Measurements from ENCODE around the gene ARID2.

Gene ARID2

DNA sequence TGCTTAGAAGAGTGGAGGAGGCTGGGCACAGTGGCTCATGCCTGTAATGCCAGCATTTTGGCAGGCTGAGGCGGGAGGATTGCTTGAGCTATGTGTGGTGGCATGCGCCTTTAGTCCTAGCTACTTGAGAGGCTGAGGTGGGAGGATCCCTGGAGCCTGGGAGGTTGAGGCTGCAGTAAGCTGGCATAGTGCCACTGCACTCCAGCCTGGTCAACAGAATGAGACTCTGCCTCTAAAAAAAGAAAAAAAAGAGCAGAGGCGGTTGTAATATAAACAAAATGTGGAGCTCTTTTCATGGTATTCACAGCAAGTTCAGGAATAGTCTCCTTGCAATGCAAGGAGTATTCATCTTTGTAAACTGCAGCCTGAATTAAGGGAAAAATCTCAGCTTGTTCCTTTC, 27.2 kb downstream of the ARID2 start:
- in situ Hi-C loops (cut with MboI; ENCODE audit: low sequenced_read_pairs), result no loop called here

- in situ Hi-C loops (cut with MboI; ENCODE audit: low sequenced_read_pairs), result no loop called here
Measured at GRCh38 chr12:45757172-45757571, 27.7 kb downstream of the ARID2 start.

DNA sequence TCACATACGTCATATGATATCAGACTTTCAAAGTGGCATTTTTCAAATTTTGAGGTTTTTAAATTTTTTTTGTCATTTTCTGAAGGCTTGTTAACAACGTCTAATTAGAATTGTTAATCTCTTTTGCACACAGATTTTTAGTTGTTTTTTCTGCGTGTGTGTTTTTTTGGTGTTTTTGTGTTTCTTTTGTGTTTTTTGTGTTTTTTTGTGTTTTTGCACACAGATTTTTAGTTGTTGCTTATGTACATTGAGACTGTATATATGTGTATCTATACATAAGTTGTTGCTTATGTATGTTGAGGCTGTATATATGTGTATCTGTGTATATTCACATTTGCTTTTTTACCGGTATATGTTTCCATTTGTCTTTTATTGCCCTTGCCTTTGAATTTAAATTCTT, 30.8 kb downstream of the ARID2 start:
- in situ Hi-C loops (cut with MboI; ENCODE audit: low sequenced_read_pairs), result no loop called here

DNA sequence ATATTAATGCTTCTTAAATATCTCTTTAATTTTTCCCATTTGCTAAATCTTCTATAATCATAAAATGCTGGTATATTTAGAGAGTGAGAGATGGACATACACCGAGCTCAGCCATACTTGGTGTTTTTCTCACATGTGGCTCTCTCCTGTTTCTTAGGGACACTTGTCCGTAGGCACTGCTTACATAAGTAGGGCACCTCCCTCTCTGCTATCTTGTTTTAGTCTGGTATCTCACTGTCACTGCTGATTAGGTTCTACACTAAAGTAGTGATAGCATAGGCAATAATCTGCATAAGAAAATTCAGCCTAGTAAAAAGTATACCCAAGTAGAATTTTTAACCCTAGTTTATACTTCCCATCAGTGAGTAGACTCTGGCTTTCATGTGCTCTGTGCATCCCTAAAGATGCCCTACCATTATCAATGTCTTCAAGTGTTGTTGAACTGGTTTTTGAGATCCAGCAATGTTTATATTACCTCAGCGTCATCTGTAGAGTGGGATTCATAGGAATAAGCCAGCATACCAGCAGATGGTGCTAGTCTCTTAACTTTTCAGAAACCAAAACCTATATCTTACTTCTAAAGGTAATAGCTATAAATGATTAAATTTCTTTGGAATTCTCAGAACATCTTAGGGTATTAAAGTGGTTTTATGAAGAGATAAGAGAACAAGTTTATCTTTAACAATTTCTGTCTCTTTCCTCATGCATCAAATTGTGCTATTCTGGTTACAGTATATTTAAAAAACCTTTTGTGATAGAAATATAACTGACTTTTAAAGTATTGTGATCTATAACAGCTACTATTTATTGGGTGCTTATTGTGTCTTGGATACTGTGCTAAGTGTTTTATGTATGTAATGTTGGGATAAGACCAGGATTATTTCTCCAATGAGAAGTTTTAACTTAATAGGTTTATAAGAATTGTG, 32.9 kb downstream of the ARID2 start:
- in situ Hi-C loops (cut with MboI; ENCODE audit: low sequenced_read_pairs), result no loop called here

DNA sequence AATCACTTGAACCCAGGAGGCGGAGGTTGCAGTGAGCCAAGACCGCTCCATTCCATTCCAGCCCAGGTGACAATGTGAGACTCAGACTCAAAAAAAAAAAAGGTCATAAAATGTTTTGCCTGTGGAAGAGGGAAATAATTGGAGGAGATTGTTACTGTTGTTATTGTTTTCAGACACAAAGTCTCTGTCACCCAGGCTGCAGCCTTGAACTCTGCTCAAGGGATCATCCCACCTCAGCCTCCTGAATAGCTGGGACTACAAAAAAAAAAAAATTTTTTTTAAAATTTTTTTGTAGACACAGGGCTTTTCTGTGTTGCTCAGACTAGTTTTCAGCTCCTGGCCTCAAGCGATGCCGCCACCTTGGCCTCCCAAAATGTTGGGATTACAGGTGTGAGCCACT, 33.9 kb downstream of the ARID2 start:
- in situ Hi-C loops (cut with MboI; ENCODE audit: low sequenced_read_pairs), result no loop called here

DNA sequence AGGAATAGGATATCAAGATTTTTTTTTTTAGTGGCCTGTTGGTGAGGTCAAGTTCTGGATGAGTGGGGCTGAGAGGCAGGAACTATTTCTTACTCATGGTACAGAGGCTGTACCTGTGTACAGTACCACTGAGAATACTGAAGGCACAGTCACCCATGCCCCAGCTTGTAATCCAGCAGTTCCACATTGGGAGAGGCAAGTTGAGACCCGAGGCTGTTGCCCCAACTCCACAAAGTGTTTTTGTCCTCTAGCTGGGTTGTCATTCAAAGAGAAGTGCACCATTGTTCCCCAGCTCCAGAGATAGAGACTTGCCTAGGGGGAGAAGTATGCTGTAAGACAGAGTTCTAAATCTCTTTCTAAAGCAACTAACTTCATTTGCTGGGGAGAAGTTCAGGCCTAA, 38.7 kb downstream of the ARID2 start:
- in situ Hi-C loops (cut with MboI; ENCODE audit: low sequenced_read_pairs), result no loop called here

GRCh38 chr12:45773747-45774146, 44.2 kb downstream of the ARID2 start:
- in situ Hi-C loops (cut with MboI; ENCODE audit: low sequenced_read_pairs), result no loop called here

GRCh38 chr12:45774508-45775162, 45.1 kb downstream of the ARID2 start:
- in situ Hi-C loops (cut with MboI; ENCODE audit: low sequenced_read_pairs), result no loop called here

DNA sequence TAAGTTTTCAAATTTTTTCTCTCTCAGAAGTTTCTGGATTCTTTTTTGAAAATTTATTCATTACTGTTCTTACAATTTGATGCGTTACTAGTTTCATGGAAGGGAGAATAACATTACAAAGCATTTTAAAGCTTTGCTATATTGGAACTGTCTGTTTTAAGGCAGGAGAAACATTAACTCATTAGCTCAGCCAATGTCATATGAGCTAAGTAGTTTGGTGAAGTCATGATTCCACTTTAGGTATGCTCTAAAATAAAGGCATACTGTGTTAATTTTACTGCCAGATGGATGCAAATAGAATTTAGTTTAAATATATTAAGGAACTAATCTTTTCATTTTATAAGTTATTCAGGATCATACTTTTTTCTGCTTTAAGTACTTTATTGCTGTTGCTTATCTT, 46.0 kb downstream of the ARID2 start:
- in situ Hi-C loops (cut with MboI; ENCODE audit: low sequenced_read_pairs), result no loop called here

- in situ Hi-C loops (cut with MboI; ENCODE audit: low sequenced_read_pairs), result no loop called here
Measured at GRCh38 chr12:45775964-45776363, 46.5 kb downstream of the ARID2 start.

DNA sequence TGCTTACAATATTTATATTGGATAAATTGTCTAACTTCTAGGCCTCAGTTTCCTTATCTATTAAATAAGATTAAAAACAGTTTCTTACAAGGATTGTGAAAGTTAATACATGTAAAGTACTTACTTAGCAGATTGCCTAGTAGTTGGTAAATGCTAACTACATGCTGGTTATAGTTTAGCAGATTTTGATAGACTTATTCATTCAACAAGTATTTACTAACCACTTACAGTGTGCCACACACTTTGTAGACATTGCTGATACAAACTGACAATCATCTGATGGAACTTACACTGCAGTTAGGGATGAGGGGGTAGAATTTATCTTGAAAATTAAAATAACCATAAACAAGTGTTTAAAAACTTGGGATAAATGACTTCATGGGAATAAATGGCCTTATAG, 50.4 kb downstream of the ARID2 start:
- in situ Hi-C loops (cut with MboI; ENCODE audit: low sequenced_read_pairs), result no loop called here

DNA sequence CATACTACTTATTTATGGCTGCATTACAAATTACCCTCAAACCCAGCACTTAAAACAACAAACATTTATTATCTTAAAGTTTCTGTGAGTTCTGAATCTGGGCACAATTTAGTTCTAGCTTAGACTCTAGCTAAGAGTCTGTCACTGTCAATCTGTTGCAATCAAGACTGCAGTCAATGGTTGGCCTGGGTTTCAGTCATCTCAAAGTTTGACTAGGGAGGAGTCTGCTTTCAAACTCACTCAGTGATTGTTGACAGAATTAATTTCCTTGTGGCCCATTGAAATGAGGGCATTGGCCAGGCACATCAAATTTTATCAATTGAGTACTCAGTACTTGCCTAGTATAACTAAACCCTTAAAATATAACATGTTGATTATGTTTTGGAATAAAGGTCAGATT, 51.6 kb downstream of the ARID2 start:
- in situ Hi-C loops (cut with MboI; ENCODE audit: low sequenced_read_pairs), result no loop called here

- in situ Hi-C loops (cut with MboI; ENCODE audit: low sequenced_read_pairs), result no loop called here
Measured at GRCh38 chr12:45785315-45785714, 55.8 kb downstream of the ARID2 start.

DNA sequence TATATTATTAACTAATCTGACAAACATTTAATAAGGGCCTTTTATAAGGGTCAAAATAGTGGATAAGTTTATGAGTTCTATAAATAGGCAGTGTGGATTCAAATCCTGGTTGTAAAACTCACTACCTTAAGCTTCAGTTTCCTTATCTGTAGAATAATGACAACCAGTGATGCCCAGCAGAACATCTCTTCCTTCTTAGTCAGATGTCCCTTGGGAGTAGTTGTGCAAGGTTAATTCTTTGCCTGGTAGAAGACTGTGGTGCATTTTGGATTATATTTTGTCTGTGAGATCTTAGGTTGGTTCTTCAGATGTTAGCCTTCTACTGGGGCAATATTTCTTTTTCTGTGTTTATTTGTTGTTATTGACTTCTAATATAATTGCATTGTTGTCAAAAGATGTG, 59.5 kb downstream of the ARID2 start:
- in situ Hi-C loops (cut with MboI; ENCODE audit: low sequenced_read_pairs), result no loop called here

DNA sequence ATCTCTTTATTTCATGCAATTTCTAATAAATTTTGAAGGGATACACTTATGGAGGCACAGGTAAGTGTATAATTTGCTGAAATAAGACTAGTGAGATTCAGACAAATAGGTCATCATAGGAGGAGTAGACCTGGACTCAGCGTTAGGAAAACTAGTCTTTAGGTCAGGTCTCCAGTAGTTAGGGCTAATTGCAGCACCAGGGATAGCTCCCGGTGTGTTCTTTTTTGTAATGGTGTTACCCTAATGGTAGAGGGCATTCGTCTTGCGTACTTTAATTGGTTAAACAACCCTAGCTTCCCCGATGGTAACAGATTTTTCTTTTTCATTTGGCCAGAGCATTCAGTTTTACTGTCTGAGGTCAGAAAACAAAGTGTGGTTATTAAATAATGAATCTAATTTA, 64.9 kb downstream of the ARID2 start:
- in situ Hi-C loops (cut with MboI; ENCODE audit: low sequenced_read_pairs), result no loop called here

DNA sequence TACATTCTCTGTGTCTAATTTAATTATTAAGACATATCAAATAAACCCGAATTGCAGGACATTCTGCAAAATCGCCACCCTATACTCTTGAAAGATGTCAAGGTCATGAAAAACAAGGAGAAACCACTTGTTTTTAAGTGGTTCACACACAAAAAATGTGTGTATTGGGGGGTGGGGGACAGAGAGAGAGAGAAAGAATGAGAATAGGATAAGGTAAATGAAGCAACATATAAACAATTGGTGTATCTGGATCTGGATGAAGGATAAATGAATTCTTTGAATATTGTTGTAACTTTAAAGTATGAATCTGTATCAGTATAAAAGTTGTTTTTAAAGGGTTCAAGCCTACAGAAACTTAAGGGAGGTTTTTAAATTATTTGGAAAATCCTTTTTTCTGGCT, 72.1 kb downstream of the ARID2 start:
- in situ Hi-C loops (cut with MboI; ENCODE audit: low sequenced_read_pairs), result no loop called here

- in situ Hi-C loops (cut with MboI; ENCODE audit: low sequenced_read_pairs), result no loop called here
Measured at GRCh38 chr12:45803111-45803510, 73.6 kb downstream of the ARID2 start.

- in situ Hi-C loops (cut with MboI; ENCODE audit: low sequenced_read_pairs), result no loop called here
Measured at GRCh38 chr12:45816652-45817051, 87.1 kb downstream of the ARID2 start.

DNA sequence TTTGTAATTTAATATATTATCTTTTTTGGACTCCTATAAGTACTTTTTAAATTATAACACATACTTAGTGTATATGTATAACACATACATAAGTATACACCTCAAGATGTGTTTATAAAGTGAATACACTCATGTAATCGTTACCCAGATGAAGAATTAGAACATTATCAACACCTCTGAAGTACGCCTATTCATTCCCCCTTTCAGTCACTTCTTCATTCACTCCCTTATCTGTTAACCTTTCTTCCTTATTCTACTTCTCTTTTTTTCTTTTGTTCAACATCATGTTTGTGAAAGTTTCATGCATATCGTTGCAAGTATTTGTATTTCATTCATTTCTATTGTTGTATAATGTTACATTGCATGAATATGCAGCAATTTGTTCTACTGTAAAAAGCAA, 98.5 kb downstream of the ARID2 start:
- in situ Hi-C loops (cut with MboI; ENCODE audit: low sequenced_read_pairs), result no loop called here

DNA sequence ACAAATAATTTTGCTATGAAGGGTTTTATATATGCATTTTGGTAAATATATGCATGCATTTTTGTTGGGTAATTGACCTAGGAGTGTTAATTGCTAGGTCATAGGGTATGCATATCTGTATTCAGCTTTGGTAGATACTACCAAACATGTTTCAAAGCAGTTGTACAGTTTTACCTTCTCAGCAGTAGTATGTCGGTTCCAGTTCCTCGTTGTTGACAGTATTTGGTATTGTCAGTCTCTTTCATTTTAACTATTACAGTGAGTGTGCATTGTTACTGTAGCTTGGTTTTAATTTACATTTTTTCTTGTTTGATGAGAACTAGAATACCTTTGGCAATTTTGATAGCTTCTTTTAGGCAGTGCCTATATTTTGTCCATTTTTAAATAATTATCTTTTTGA, 98.9 kb downstream of the ARID2 start:
- in situ Hi-C loops (cut with MboI; ENCODE audit: low sequenced_read_pairs), result no loop called here

DNA sequence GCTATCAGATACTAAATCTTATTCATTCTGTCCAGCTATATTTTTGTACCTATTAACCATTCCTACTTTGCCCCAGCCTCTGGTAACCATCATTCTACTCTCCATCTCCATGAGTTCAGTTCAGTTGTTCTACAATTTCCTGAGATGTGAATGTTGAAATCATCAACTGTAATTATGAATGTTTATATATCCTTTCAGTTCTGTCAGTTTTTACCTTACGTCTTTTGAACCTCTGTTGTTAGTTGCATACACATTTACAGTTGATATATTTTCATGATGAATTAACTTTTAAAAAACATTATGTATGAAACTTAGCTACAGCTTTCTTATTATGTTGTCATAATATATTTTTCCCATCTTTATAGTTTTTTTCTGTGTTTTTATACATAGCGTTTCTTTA, 102.1 kb downstream of the ARID2 start:
- in situ Hi-C loops (cut with MboI; ENCODE audit: low sequenced_read_pairs), result no loop called here

GRCh38 chr12:45833401-45833800, 103.9 kb downstream of the ARID2 start:
- in situ Hi-C loops (cut with MboI; ENCODE audit: low sequenced_read_pairs), result no loop called here
